Lower leg skin (tissue), 3 donors: Measurements from ENCODE around the gene RAB11FIP3.

Experiments
- CTCF ChIP-seq, 3 donors: fragments of 450-650 bp; IDR thresholded peaks; one replicate each; pipeline ENCODE4 v1.5.1; 2016; ENCODE audit warnings: antibody characterized with exemption in 3 of 3, mild to moderate bottlenecking in 3 of 3, moderate library complexity in 2 of 3
- POLR2A ChIP-seq, 2 donors: fragments of 450-650 bp; IDR thresholded peaks; one replicate each; pipeline ENCODE4 v1.6.1; 2016 to 2017; ENCODE audit warnings: antibody characterized with exemption in 2 of 2, mild to moderate bottlenecking in 1 of 2, moderate library complexity in 1 of 2

- TF ChIP-seq POLR2A (IDR thresholded peaks at IDR 0.05) (no peak), CTCF (IDR thresholded peaks at IDR 0.05) (no peak)
These were observed 46.7 kb downstream of the RAB11FIP3 start for GRCh38 chr16:472199-472504.
